Spleen (tissue), 11 donors: ENCODE results near the gene STARD13. TPM values are rescaled to one million over a fixed set of nuclear protein-coding genes. Genes with fewer than 3 reads are reported as not detected.

Experiments
- DNase-seq: peaks from one replicate; pipeline ENCODE4 v3.0.0-alpha.2; 2020
- H3K27ac ChIP-seq, 8 donors: fragments of 200-600 bp; sonication (generic) in 7 of 8; 1 replicate in 4 of 8; 2 replicates in 4 of 8; pipeline versions ENCODE4 v1.5.0 to v1.8.0; 2016 to 2021; ENCODE audit warnings: inconsistent platforms in 4 of 8, mild to moderate bottlenecking in 4 of 8, moderate library complexity in 1 of 8
- H3K27me3 ChIP-seq, 7 donors: fragments of 200-600 bp; sonication (generic) in 6 of 7; replicated peaks in 1 of 7; 1 replicate in 4 of 7; 2 replicates in 3 of 7; pipeline versions ENCODE4 v1.5.0 to v1.8.0; 2016 to 2021; ENCODE audit warnings: inconsistent platforms in 3 of 7, mild to moderate bottlenecking in 1 of 7
- H3K36me3 ChIP-seq, 6 donors: fragments of 200-600 bp; sonication (generic) in 5 of 6; 1 replicate in 4 of 6; 2 replicates in 2 of 6; pipeline versions ENCODE4 v1.5.0 to v1.8.0; 2016 to 2021; ENCODE audit warnings: inconsistent platforms in 2 of 6
- H3K4me1 ChIP-seq, 6 donors: fragments of 200-600 bp; sonication (generic) in 5 of 6; 1 replicate in 3 of 6; 2 replicates in 3 of 6; pipeline versions ENCODE4 v1.5.0 to v1.8.0; 2016 to 2021; ENCODE audit warnings: inconsistent platforms in 3 of 6
- H3K4me3 ChIP-seq, 8 donors: fragments of 200-600 bp; sonication (generic) in 7 of 8; 1 replicate in 4 of 8; 2 replicates in 4 of 8; pipeline versions ENCODE4 v1.5.0 to v1.8.0; 2016 to 2021; ENCODE audit warnings: inconsistent platforms in 4 of 8, mild to moderate bottlenecking in 4 of 8, moderate library complexity in 2 of 8
- H3K9me3 ChIP-seq, 8 donors: fragments of 200-600 bp; sonication (generic) in 7 of 8; 1 replicate in 4 of 8; 2 replicates in 4 of 8; pipeline versions ENCODE4 v1.5.0 to v1.8.0; 2016 to 2021; ENCODE audit warnings: inconsistent platforms in 4 of 8
- POLR2A ChIP-seq, 3 donors: fragments of 450-650 bp; IDR thresholded peaks; one replicate each; pipeline ENCODE4 v1.5.1; 2017; ENCODE audit warnings: antibody characterized with exemption in 3 of 3, mild to moderate bottlenecking in 1 of 3
- POLR2AphosphoS5 ChIP-seq, 3 donors: sonication (generic); formaldehyde crosslinking; IDR thresholded peaks; one replicate each; pipeline ENCODE4 v1.5.1; 2017; ENCODE audit warnings: antibody characterized with exemption in 3 of 3
- WGBS, 5 donors: extraction: QIAGEN DNeasy Blood & Tissue Kit in 3 of 5; methylation state at CpG; one replicate each; pipeline versions ENCODE4 v1.1.5 to v1.1.7; 2013 to 2018; 5-methylcytosine and 5-hydroxymethylcytosine counted together
- intact Hi-C: fragments of 100-400 bp; cut with DNase I; formaldehyde crosslinking; loops from one replicate; pipeline ENCODE4 v1.15.0; 2023; ENCODE audit warnings: low total_unique reads
- polyA plus RNA-seq, 3 donors: library from polyadenylated mRNA; stranded (reverse); fragments of 200-250 nt; gene quantifications; one replicate each; pipeline ENCODE4 v1.2.1, GENCODE V29; 2013
- total RNA-seq, 7 donors: library from RNA; depleted of rRNA in 3 of 7; stranded (reverse); fragments of >200 nt in 3 of 7; fragmentation: NEBNext Ultra II Directional in 4 of 7; extraction: Animal tissue kit (Norgen Biotek cat#: 25700) in 4 of 7; gene quantifications; one replicate each; pipeline versions ENCODE4 v1.1.0 to v1.2.1, GENCODE V29; 2016 to 2021
- TF ChIP-seq, protein P1 (sequence below), 11 experiments: fragments of 200-600 bp in 7 of 11; fragments of 450-650 bp in 4 of 11; sonication (generic) in 4 of 11; IDR thresholded peaks in 8 of 11; conservative IDR thresholded peaks in 3 of 11; 1 replicate in 7 of 11; 2 replicates in 4 of 11; pipeline versions ENCODE4 v1.4.0 to v1.8.0; 2016 to 2021; ENCODE audit warnings: antibody characterized with exemption in 11 of 11, inconsistent platforms in 4 of 11, mild to moderate bottlenecking in 1 of 11
- donor health status: healthy with polysubstance abuse.
- donor health status: DM: no; HTN: no; CAD: no; lungs with moderate emphysema.
- donor health status: DM: no; HTN: no; CAD: no.
- donor health status: Bipolar disorder and iron deficiency.
- donor health status: healthy.
- donor health status: DM: no; HTN: no; CAD: no.
- donor health status: DM: yes; HTN: yes; CAD: no.

The STARD13 gene
- total and polyA plus RNA-seq, 10 donors = 1.4 to 58.1 (median 26.7) TPM

DNA sequence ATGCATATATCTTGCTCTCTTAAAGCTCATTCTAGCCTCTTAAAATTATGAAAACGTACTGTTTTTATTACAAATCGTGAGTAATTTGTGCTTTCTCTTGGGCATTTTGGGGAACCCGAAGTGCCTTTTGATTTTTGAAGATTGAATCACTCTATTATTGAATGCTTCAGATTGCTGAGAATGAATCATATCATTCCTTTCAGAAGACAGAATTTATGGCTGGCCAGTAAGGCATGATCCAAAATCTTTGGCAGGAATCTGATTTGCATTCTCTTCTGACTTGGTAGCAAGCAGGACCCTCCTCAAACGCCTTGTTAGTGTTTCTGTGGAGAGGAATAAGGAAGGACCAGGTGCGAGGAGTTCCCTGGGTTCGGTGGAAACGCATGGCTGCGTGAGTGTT is 49.5 kb downstream of the STARD13 start:
- peaks cover 0 to 5% (median 0%) of the 10 kb centered on the region in 6 donors for H3K4me1 ChIP-seq
- 70 to 89% (median 87%) methylated on average over 8 of the region's 8 CpGs for WGBS, 5 donors
- no peaks in the 10 kb centered on the region for H3K27me3 ChIP-seq
- intact Hi-C loops = loop anchor here (10.0 kb wide), 1 partner anchor 299 kb away; no protein-coding TSS in a partner anchor
- no peak overlapping the region for H3K27ac ChIP-seq
- H3K9me3 ChIP-seq = peaks cover 0 to 28% (median 14%) of the 10 kb centered on the region in 8 donors
- H3K4me3 ChIP-seq = no peak overlapping the region
- no peak for DNase-seq
- TF ChIP-seq POLR2A (IDR thresholded peaks at IDR 0.05) (no peak), POLR2AphosphoS5 (IDR thresholded peaks at IDR 0.05) (no peak)
- TF ChIP-seq, protein P1, sequence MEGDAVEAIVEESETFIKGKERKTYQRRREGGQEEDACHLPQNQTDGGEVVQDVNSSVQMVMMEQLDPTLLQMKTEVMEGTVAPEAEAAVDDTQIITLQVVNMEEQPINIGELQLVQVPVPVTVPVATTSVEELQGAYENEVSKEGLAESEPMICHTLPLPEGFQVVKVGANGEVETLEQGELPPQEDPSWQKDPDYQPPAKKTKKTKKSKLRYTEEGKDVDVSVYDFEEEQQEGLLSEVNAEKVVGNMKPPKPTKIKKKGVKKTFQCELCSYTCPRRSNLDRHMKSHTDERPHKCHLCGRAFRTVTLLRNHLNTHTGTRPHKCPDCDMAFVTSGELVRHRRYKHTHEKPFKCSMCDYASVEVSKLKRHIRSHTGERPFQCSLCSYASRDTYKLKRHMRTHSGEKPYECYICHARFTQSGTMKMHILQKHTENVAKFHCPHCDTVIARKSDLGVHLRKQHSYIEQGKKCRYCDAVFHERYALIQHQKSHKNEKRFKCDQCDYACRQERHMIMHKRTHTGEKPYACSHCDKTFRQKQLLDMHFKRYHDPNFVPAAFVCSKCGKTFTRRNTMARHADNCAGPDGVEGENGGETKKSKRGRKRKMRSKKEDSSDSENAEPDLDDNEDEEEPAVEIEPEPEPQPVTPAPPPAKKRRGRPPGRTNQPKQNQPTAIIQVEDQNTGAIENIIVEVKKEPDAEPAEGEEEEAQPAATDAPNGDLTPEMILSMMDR (IDR thresholded peaks at IDR 0.05 in 8 of 11, conservative IDR thresholded peaks at IDR 0.05 in 3 of 11) = no peak
- peaks cover 0 to 12% (median 0%) of the 10 kb centered on the region in 6 donors for H3K36me3 ChIP-seq

DNA sequence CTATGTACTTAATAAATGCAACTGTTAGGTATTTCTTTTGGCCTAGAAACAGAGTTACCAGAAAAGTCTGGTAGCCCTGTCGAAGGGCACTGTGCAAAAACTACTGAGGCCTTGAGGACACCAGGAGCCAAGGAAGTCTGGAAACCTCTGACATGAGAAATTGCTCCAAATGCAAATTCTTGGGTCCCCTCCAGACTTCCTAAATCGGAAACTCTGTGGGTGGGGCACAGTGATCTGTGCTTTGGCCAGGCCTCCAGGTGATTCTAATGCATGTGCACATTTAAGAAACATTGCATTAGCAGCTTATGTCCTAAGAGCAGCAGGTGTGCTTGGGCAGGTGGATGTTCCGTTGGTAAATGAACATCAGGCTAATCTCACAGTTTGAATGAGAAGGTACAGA is 50.0 kb downstream of the STARD13 start:
- Histone ChIP-seq H3K36me3 (peaks cover 0 to 12% (median 0%) of the 10 kb centered on the region in 6 donors), H3K4me1 (peaks cover 0 to 5% (median under 1%) of the 10 kb centered on the region in 6 donors), H3K4me3 (no peak overlapping the region), H3K27me3 (no peaks in the 10 kb centered on the region), H3K9me3 (peaks cover 0 to 25% (median 14%) of the 10 kb centered on the region in 8 donors), H3K27ac (no peak overlapping the region)
- WGBS, 5 donors = 64 to 91% (median 73%) methylated on average over 3 of the region's 3 CpGs
- TF ChIP-seq POLR2AphosphoS5 (IDR thresholded peaks at IDR 0.05) (no peak), POLR2A (IDR thresholded peaks at IDR 0.05) (no peak)
- TF ChIP-seq, protein P1 (IDR thresholded peaks at IDR 0.05 in 8 of 11, conservative IDR thresholded peaks at IDR 0.05 in 3 of 11) = no peak
- intact Hi-C loops = loop anchor here (10.0 kb wide), 1 partner anchor 299 kb away; no protein-coding TSS in a partner anchor
- DNase-seq = no peak

DNA sequence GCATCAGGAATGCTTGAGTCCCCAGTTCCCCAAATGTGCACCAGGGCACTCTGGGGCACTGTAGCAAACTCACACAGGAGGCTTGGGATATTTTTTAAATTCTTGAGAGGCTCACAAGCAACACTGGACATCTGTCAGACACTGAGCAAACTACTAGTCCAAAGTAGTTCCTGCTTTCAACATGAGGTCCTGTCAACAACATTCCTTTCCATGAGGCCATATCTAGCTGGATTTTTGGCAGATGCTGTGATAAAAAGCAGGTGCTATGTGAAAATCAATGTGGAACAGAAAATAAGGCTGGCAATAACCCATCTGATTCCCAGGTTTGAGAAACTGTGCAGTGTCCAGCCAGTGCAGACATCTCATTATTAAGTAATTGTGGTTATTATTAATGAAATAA is 50.5 kb downstream of the STARD13 start:
- no peak for TF ChIP-seq POLR2AphosphoS5 (IDR thresholded peaks at IDR 0.05)
- no peak for TF ChIP-seq POLR2A (IDR thresholded peaks at IDR 0.05)
- TF ChIP-seq, protein P1 (IDR thresholded peaks at IDR 0.05 in 8 of 11, conservative IDR thresholded peaks at IDR 0.05 in 3 of 11) = no peak
- peaks cover 0 to 7% (median 2%) of the 10 kb centered on the region in 6 donors for H3K4me1 ChIP-seq
- peaks cover 0 to 12% (median 0%) of the 10 kb centered on the region in 6 donors for H3K36me3 ChIP-seq
- DNase-seq = no peak
- intact Hi-C loops = loop anchor here (10.0 kb wide), 1 partner anchor 300 kb away; no protein-coding TSS in a partner anchor
- no peaks in the 10 kb centered on the region for H3K27me3 ChIP-seq
- H3K4me3 ChIP-seq = no peak overlapping the region
- H3K27ac ChIP-seq = no peak overlapping the region
- H3K9me3 ChIP-seq = peaks cover 0 to 20% (median 11%) of the 10 kb centered on the region in 8 donors

DNA sequence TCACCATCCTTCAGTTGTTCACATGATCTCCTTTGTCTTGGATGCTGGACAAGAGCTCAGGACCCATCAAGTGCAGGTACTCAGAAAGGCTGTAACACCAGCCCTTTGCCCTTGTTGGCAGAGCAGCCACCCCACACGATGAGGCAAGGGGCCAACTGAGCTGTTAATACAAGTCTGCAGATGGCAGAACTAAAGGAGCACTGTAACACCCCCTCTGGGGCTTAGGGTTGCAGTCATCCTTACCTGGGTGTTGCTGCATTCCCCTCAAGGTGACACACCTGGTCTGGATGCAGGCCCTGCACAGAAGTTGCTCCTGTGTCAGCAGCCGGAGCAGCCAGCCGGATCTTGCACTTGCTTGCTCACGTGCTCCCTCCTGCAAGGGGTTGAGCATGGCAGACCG is 52.0 kb downstream of the STARD13 start:
- TF ChIP-seq POLR2AphosphoS5 (IDR thresholded peaks at IDR 0.05) (no peak), POLR2A (IDR thresholded peaks at IDR 0.05) (no peak)
- TF ChIP-seq, protein P1 (IDR thresholded peaks at IDR 0.05 in 8 of 11, conservative IDR thresholded peaks at IDR 0.05 in 3 of 11) = no peak
- WGBS, 5 donors = 87 to 98% (median 93%) methylated on average over 4 to 5 of the region's 5 CpGs
- Histone ChIP-seq H3K36me3 (peaks cover 0 to 12% (median 0%) of the 10 kb centered on the region in 6 donors), H3K4me1 (peaks cover 0 to 20% (median 8%) of the 10 kb centered on the region in 6 donors), H3K27ac (no peak overlapping the region), H3K9me3 (peaks cover 0 to 19% (median 10%) of the 10 kb centered on the region in 8 donors), H3K4me3 (no peak overlapping the region), H3K27me3 (no peaks in the 10 kb centered on the region)
- DNase-seq = no peak
- intact Hi-C loops = loop anchor here (10.0 kb wide), 1 partner anchor 301 kb away; no protein-coding TSS in a partner anchor
